ENCODE measurements around the gene PRSS57. TPM values are rescaled to one million over a fixed set of nuclear protein-coding genes. Genes with fewer than 3 reads are reported as not detected.

Gene PRSS57
- total and polyA plus RNA-seq, 2 of the 13 experiments (the other 11 are each of a cell fraction or from before 2014, with no cell fraction given), result 0.12 TPM; not detected in 1

- TF ChIP-seq ZNF574 (CRISPR knock-in tag; IDR thresholded peaks at IDR 0.05) (peak; percentile 51; the same call in 1 of the 2 replicates), CCDC6 (CRISPR knock-in tag; IDR thresholded peaks at IDR 0.05) (no peak), ZNF33A (CRISPR knock-in tag; IDR thresholded peaks at IDR 0.05; ENCODE audit: borderline replicate concordance) (no peak), PRDM10 (CRISPR knock-in tag; IDR thresholded peaks at IDR 0.05; ENCODE audit: low read depth) (peak; percentile 91), KLF15 (CRISPR knock-in tag; IDR thresholded peaks at IDR 0.05; ENCODE audit: borderline replicate concordance) (no peak), HMGXB4 (CRISPR knock-in tag; IDR thresholded peaks at IDR 0.05; ENCODE audit: borderline replicate concordance in 1 of 2, low read depth in 1 of 2) (0 out of 4 replicates have a peak, but pooled peaks have one; percentile 34 to 44), ZNF496 (CRISPR knock-in tag; IDR thresholded peaks at IDR 0.05; ENCODE audit: insufficient replicate concordance) (no peak), TOE1 (CRISPR knock-in tag; IDR thresholded peaks at IDR 0.05) (no peak), ZFX (CRISPR knock-in tag; IDR thresholded peaks at IDR 0.05; ENCODE audit: low read depth) (peak; percentile 86), TFDP1 (CRISPR knock-in tag; IDR thresholded peaks at IDR 0.05; ENCODE audit: borderline replicate concordance) (peak; percentile 41; the same call in 1 of the 2 replicates), SCMH1 (CRISPR knock-in tag; IDR thresholded peaks at IDR 0.05; ENCODE audit: borderline replicate concordance) (no peak), MED13 (CRISPR knock-in tag; IDR thresholded peaks at IDR 0.05) (no peak), SMAD1 (CRISPR knock-in tag; IDR thresholded peaks at IDR 0.05; ENCODE audit: borderline replicate concordance, low read depth) (0 out of 2 replicates have a peak, but pooled peaks have one; percentile 52), THAP7 (CRISPR knock-in tag; IDR thresholded peaks at IDR 0.05) (no peak)
Observed at GRCh38 chr19:739998-740715, 44.9 kb upstream of the PRSS57 start (continued).

All from HepG2 (cell line).